Progenitor cell of endocrine pancreas (in vitro differentiated cells): ENCODE data around the gene SPTBN4. TPM values are rescaled to one million over a fixed set of nuclear protein-coding genes. Genes with fewer than 3 reads are reported as not detected.

Experiments used
- DNase-seq: peaks from one replicate; pipeline ENCODE4 v3.0.0; 2021; ENCODE audit warnings: low spot score; ENCODE audit not compliant: unreplicated experiment
- H3K27ac Mint-ChIP-seq: 2 replicates; pipeline ENCODE4 v1.8.0; 2021; ENCODE audit warnings: mild to moderate bottlenecking, moderate library complexity, mixed read lengths
- H3K27me3 Mint-ChIP-seq: 2 replicates; pipeline ENCODE4 v1.8.0; 2021; ENCODE audit warnings: mixed read lengths
- H3K36me3 Mint-ChIP-seq: 2 replicates; pipeline ENCODE4 v1.8.0; 2022; ENCODE audit warnings: mixed read lengths; ENCODE audit not compliant: insufficient read depth
- H3K4me1 Mint-ChIP-seq: 2 replicates; pipeline ENCODE4 v1.8.0; 2021; ENCODE audit warnings: low read depth, mixed read lengths
- H3K4me3 Mint-ChIP-seq: 2 replicates; pipeline ENCODE4 v1.8.0; 2021; ENCODE audit warnings: low read depth, mild to moderate bottlenecking, moderate library complexity, mixed read lengths
- H3K9me3 Mint-ChIP-seq: 2 replicates; pipeline ENCODE4 v1.8.0; 2021; ENCODE audit warnings: low read depth, mixed read lengths
- total RNA-seq: library from RNA; stranded (reverse); gene quantifications from 2 replicates; pipeline ENCODE4 v1.2.1, GENCODE V29; 2021
- TF ChIP-seq, protein P1 (sequence below): fragments of 200-600 bp; sonication (generic); IDR thresholded peaks from one replicate; pipeline ENCODE4 v1.5.0; 2021; ENCODE audit warnings: antibody characterized with exemption, mild to moderate bottlenecking; ENCODE audit not compliant: unreplicated experiment

SPTBN4 gene
- total RNA-seq, 1 donor from 2014 or later, result 3.1 TPM

DNA sequence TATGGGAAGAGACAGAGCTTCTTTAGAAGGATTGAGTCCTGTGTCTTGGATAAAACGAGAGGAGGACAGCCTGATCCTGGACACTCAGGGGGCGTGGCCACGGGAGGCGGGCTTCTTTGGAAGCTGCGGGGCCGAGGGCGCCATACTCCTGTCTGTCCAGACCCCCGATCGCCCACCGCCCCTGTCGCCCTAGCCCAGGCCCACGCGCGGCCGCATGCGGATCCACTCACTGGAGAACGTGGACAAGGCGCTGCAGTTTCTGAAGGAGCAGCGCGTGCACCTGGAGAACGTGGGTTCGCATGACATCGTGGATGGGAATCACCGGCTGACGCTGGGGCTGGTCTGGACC, 23.1 kb downstream of the SPTBN4 start:
- H3K4me1 Mint-ChIP-seq, result no peaks in the 10 kb centered on the region
- DNase-seq, result no peak
- no peak overlapping the region for H3K4me3 Mint-ChIP-seq
- no peaks in the 10 kb centered on the region for H3K36me3 Mint-ChIP-seq
- H3K9me3 Mint-ChIP-seq, result peaks cover 8% of the 10 kb centered on the region
- peaks cover 50% of the 10 kb centered on the region for H3K27me3 Mint-ChIP-seq
- no peak overlapping the region for H3K27ac Mint-ChIP-seq
- TF ChIP-seq, protein P1, sequence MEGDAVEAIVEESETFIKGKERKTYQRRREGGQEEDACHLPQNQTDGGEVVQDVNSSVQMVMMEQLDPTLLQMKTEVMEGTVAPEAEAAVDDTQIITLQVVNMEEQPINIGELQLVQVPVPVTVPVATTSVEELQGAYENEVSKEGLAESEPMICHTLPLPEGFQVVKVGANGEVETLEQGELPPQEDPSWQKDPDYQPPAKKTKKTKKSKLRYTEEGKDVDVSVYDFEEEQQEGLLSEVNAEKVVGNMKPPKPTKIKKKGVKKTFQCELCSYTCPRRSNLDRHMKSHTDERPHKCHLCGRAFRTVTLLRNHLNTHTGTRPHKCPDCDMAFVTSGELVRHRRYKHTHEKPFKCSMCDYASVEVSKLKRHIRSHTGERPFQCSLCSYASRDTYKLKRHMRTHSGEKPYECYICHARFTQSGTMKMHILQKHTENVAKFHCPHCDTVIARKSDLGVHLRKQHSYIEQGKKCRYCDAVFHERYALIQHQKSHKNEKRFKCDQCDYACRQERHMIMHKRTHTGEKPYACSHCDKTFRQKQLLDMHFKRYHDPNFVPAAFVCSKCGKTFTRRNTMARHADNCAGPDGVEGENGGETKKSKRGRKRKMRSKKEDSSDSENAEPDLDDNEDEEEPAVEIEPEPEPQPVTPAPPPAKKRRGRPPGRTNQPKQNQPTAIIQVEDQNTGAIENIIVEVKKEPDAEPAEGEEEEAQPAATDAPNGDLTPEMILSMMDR, result no peak

DNA sequence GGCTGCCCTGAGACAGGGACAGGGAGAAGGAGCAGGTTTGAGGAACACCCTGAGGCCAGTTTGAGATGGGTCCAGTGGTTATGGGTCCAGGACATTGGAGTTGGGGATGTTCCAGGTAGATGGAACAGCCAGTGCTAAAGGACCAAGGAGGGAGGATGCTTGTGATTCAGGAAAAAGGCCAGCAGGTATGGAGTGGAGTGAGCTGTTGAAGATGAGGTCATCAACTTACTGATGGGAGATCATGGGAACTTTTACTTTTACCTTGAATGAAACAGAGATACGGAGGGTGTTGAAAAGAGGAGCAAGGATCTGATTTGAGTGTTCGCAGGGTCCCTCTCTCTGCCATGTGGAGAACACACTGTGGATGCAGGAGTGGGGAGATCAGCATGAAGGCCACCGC, 25.5 kb downstream of the SPTBN4 start:
- TF ChIP-seq, protein P1, result no peak
- Mint-ChIP-seq H3K4me1 (no peaks in the 10 kb centered on the region), H3K27me3 (peaks cover 43% of the 10 kb centered on the region), H3K36me3 (no peaks in the 10 kb centered on the region), H3K4me3 (no peak overlapping the region), H3K9me3 (peaks cover 8% of the 10 kb centered on the region), H3K27ac (no peak overlapping the region)
- no peak for DNase-seq

DNA sequence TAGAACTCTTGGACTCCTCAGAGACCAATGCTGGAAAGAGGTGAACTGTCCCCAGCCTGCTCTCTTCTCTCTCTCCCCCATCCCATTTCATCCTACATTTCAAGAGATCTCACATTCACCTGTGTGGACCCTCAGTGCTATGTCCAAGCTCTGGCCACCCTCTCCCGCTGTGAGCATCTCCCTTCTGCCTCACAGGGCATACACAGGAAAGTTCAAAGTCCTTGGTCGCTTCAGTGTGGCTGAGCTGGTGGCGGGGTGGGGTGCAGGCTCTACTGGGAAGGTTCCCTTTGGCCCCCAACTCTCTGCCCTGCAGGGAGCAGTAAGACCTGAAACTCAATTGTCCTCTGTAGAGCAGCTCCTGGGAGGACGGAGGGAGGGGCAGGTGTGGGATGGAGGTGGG, 27.0 kb downstream of the SPTBN4 start:
- no peak for DNase-seq
- Mint-ChIP-seq H3K27ac (no peak overlapping the region), H3K9me3 (peaks cover 8% of the 10 kb centered on the region)

DNA sequence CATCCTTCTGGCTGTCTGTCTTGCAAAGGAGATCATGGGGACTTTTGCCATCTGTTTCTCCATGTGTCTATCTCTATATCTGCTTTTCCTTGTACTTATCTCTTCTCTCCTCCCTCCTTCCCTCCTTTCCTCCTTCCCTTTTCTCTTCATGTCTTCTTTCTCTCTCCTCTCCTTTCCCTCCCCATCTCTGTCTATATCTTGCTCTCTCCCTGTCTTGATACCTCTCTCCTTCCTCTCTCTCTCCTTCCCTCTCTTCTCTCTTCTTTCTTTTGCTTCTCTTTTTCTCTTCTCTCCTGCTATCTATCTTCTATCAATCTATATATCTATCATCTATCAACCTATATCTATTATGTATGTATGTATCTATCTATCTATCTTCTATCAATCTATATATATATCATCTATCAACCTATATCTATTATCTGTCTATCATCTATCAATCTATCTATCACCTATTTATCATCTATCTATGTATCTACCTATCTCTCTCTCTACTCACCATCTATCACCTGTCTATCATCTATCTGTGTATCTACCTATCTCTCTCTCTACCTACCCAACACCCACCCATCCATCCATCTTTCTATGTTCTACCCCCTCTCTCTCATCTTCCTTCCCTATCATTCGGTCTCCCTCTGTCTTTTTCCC, 27.5 kb downstream of the SPTBN4 start:
- no peak overlapping the region for H3K27ac Mint-ChIP-seq
- TF ChIP-seq, protein P1, result no peak
- H3K4me1 Mint-ChIP-seq, result no peaks in the 10 kb centered on the region
- no peaks in the 10 kb centered on the region for H3K36me3 Mint-ChIP-seq
- no peak for DNase-seq
- peaks cover 8% of the 10 kb centered on the region for H3K9me3 Mint-ChIP-seq
- peaks cover 36% of the 10 kb centered on the region for H3K27me3 Mint-ChIP-seq
- no peak overlapping the region for H3K4me3 Mint-ChIP-seq

More for the DNA sequence above, 27.0 kb downstream of the SPTBN4 start:
- Mint-ChIP-seq H3K4me1 (no peaks in the 10 kb centered on the region), H3K36me3 (no peaks in the 10 kb centered on the region), H3K4me3 (no peak overlapping the region), H3K27me3 (peaks cover 36% of the 10 kb centered on the region)
- TF ChIP-seq, protein P1, result no peak

DNA sequence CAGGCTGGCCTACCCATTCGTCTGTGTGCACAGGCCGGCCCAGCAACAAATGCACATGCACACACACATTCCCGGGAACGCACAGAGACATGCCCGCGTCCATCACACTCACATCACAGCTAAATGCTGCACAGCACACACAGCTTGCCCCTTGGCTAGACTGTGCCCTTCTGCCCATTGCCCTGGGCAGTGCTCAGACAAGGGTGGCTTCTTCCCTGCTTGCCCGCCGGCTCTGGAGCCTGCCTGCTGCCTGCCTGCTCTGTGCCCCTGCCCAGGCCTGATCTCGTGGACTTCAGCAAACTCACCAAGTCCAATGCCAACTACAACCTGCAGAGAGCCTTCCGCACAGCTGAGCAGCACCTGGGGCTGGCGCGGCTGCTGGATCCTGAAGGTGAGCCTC, 30.4 kb downstream of the SPTBN4 start:
- Mint-ChIP-seq H3K9me3 (peaks cover 2% of the 10 kb centered on the region), H3K27me3 (peaks cover 32% of the 10 kb centered on the region), H3K4me3 (no peak overlapping the region)

More for the DNA sequence above, 30.4 kb downstream of the SPTBN4 start:
- H3K27ac Mint-ChIP-seq, result no peak overlapping the region
- no peak for DNase-seq
- H3K4me1 Mint-ChIP-seq, result no peaks in the 10 kb centered on the region
- TF ChIP-seq, protein P1, result no peak
- H3K36me3 Mint-ChIP-seq, result no peaks in the 10 kb centered on the region
